Measurements from ENCODE around the gene GPR157.

The GPR157 gene

DNA sequence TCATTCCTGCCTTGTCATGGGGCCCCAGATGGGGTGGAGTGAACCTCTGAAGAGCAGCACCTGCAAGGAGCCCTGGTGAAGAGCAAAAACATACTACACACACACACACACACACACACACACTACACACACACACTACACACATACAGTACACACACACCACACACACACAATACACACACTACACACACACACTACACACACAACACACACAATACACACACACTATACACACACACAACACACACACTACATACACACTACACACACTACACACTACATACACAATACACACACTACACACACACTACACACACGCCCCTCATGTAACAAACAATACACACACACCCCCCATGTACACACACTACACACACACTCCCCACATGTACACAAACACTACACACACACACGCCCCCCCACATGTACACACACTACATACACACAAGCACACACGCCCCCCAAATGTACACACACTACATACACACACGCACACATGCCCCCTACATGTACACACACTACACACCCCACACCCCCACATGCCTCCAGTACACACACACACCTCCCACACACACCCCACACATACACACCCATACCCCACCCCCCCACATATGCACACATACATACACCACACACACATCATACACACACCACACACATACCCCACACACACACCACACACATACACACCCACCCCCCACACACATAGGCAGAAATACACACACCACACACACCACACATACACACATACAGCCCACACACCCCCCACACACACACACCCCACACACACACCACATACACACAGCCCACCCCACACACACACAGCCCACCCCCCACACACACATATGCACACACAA is 68.8 kb downstream of the GPR157 start:
- DNase-seq, result no peak

DNA sequence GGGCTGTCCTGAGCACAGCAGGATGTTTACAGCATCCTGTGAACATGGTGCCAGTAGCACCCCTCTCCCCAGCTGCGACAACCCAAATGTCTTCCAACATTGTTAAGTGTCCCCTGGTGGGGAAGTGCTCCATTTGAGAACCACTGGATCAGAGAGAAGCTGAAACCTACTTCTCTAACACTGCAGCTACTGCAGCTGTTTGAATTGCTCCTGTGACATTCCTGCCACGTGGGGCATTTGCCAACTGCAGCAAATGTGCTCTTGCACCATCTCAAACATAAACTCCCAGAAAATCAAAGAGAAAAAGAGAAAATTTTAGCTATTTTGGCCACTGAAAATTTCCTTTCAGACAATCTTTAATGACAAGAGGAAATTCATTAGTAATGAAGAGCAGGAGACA is 70.4 kb downstream of the GPR157 start:
- DNase-seq, result no peak

- no peak for DNase-seq
Measured at GRCh38 chr1:9057851-9058250, 71.1 kb downstream of the GPR157 start.

- DNase-seq, result no peak
Measured at GRCh38 chr1:9052272-9053049, 76.4 kb downstream of the GPR157 start.

DNA sequence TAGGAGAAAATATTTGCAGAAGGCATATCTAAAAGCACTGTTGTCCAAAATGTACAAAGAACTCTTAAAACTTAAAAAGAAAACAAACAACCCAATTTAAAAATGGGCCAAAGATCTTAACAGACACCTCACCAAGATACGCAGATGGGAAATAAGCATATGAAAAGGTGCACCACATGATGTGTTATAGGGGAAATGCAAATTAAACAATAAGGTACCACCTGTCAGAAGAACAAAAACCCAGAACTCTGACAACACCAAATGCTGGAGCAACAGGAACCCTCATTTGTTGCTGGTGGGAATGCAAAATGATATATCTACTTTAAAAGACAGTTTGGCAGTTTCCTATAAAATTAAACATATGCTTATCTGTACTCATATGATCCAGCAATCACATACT is 77.5 kb downstream of the GPR157 start:
- DNase-seq, result no peak

DNA sequence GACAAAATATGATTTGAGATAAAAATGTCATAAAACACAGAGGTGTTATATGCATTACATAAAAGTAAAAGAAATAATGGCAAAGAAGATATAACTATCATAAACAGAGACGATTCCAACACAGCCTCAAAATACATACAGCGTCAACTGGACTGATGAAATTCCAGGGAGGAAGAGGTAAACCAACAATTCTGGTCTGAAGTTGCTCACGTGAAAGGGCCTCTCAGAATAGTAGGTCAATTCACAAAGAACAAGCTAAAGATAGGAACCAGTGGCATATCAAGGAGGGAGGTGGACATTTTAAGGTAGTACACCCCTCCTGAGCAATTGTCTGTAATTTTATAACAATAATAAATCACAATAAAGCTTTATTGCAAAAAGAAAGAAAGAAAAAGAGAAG is 78.1 kb downstream of the GPR157 start:
- no peak for DNase-seq
